ENCODE results near the gene APOO.

- no peak for TF ChIP-seq POLR2A (IDR thresholded peaks at IDR 0.05)
- TF ChIP-seq, protein P1, sequence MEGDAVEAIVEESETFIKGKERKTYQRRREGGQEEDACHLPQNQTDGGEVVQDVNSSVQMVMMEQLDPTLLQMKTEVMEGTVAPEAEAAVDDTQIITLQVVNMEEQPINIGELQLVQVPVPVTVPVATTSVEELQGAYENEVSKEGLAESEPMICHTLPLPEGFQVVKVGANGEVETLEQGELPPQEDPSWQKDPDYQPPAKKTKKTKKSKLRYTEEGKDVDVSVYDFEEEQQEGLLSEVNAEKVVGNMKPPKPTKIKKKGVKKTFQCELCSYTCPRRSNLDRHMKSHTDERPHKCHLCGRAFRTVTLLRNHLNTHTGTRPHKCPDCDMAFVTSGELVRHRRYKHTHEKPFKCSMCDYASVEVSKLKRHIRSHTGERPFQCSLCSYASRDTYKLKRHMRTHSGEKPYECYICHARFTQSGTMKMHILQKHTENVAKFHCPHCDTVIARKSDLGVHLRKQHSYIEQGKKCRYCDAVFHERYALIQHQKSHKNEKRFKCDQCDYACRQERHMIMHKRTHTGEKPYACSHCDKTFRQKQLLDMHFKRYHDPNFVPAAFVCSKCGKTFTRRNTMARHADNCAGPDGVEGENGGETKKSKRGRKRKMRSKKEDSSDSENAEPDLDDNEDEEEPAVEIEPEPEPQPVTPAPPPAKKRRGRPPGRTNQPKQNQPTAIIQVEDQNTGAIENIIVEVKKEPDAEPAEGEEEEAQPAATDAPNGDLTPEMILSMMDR (IDR thresholded peaks at IDR 0.05) = peak in 5 of 6 experiments; percentile 24 to 83 (median 73)
Measured at GRCh38 chrX:23902419-23902818, 5.3 kb downstream of the APOO start.
